RWPE2 (cell line): ENCODE measurements around the gene SLC17A2.

ENCODE experiments used
- ATAC-seq: fragments of 200-7000 bp; cut with Tn5 transposase; 3 replicates; pipeline ENCODE4 v1.9.1; 2021; ENCODE audit warnings: low read depth
- DNase-seq: peaks from one replicate; pipeline ENCODE4 v3.0.0-alpha.2; 2020; ENCODE audit warnings: low spot score
- H3K27ac ChIP-seq: fragments of 450-650 bp; 2 replicates; pipeline ENCODE4 v1.5.1; 2017; ENCODE audit warnings: mild to moderate bottlenecking; ENCODE audit not compliant: poor library complexity, severe bottlenecking
- H3K27me3 ChIP-seq: fragments of 250-450 bp; sonication (Bioruptor Pico); 2 replicates; pipeline ENCODE4 v1.5.1; 2021; ENCODE audit warnings: mild to moderate bottlenecking, moderate library complexity; ENCODE audit not compliant: insufficient read depth, poor library complexity, severe bottlenecking
- H3K36me3 ChIP-seq: fragments of 250-450 bp; sonication (Bioruptor Pico); 2 replicates; pipeline ENCODE4 v1.5.1; 2020; ENCODE audit warnings: low read depth, mild to moderate bottlenecking, moderate library complexity
- H3K4me1 ChIP-seq: fragments of 250-450 bp; sonication (Bioruptor Pico); 2 replicates; pipeline ENCODE4 v1.5.1; 2021; ENCODE audit warnings: mild to moderate bottlenecking, moderate library complexity; ENCODE audit not compliant: insufficient read depth, poor library complexity, severe bottlenecking
- H3K4me3 ChIP-seq: fragments of 250-450 bp; sonication (Bioruptor Pico); 2 replicates; pipeline ENCODE4 v1.5.1; 2021; ENCODE audit warnings: mild to moderate bottlenecking, moderate library complexity; ENCODE audit not compliant: severe bottlenecking
- H3K9me3 ChIP-seq: fragments of 250-450 bp; sonication (Bioruptor Pico); 2 replicates; pipeline ENCODE4 v1.5.1; 2021; ENCODE audit warnings: mild to moderate bottlenecking, moderate library complexity; ENCODE audit not compliant: severe bottlenecking
- TF ChIP-seq, protein P1 (sequence below): fragments of 450-650 bp; IDR thresholded peaks from one replicate; pipeline ENCODE4 v1.5.1; 2017; ENCODE audit warnings: mild to moderate bottlenecking, moderate library complexity; ENCODE audit not compliant: poor library complexity, severe bottlenecking

Gene SLC17A2

GRCh38 chr6:25886066-25886465 lies 44.4 kb downstream of the SLC17A2 start:
- Histone ChIP-seq H3K9me3 (no peaks in the 10 kb centered on the region), H3K27me3 (no peaks in the 10 kb centered on the region), H3K4me3 (no peak overlapping the region), H3K4me1 (peaks cover 4% of the 10 kb centered on the region), H3K36me3 (no peaks in the 10 kb centered on the region), H3K27ac (no peak overlapping the region)
- DNase-seq, result no peak
- TF ChIP-seq, protein P1, sequence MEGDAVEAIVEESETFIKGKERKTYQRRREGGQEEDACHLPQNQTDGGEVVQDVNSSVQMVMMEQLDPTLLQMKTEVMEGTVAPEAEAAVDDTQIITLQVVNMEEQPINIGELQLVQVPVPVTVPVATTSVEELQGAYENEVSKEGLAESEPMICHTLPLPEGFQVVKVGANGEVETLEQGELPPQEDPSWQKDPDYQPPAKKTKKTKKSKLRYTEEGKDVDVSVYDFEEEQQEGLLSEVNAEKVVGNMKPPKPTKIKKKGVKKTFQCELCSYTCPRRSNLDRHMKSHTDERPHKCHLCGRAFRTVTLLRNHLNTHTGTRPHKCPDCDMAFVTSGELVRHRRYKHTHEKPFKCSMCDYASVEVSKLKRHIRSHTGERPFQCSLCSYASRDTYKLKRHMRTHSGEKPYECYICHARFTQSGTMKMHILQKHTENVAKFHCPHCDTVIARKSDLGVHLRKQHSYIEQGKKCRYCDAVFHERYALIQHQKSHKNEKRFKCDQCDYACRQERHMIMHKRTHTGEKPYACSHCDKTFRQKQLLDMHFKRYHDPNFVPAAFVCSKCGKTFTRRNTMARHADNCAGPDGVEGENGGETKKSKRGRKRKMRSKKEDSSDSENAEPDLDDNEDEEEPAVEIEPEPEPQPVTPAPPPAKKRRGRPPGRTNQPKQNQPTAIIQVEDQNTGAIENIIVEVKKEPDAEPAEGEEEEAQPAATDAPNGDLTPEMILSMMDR, result no peak
- no peak for ATAC-seq

- TF ChIP-seq, protein P1, result no peak
- no peaks in the 10 kb centered on the region for H3K9me3 ChIP-seq
- H3K4me3 ChIP-seq, result no peak overlapping the region
- peak; percentile 96 for ATAC-seq
- H3K4me1 ChIP-seq, result peaks cover 4% of the 10 kb centered on the region
- peak; percentile 55 for DNase-seq
- peak overlapping the region; percentile 41 for H3K27ac ChIP-seq
- H3K36me3 ChIP-seq, result no peaks in the 10 kb centered on the region
- H3K27me3 ChIP-seq, result no peaks in the 10 kb centered on the region
Measured at GRCh38 chr6:25883991-25884390, 46.5 kb downstream of the SLC17A2 start.

DNA sequence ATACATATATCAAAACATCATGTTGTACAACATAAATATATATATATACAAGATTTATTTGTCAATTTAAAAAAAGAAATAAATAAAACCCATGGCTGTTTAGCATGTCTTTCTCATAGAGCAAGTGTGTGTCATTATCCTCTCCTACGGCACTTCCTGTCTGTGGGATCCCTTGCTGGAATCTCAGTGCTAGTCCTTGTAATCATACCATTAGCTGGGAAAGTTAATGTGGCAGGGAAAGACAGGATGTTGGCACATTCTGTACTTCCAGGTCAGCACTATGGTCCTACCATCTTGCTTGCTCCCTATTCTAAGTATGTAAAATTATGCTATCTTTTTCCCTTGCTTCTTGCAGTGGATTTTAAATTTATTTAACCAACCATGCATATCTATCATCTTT lies 47.0 kb downstream of the SLC17A2 start:
- Histone ChIP-seq H3K4me1 (peaks cover 4% of the 10 kb centered on the region), H3K36me3 (no peaks in the 10 kb centered on the region), H3K27ac (peak overlapping the region; percentile 41), H3K9me3 (no peaks in the 10 kb centered on the region), H3K4me3 (no peak overlapping the region), H3K27me3 (no peaks in the 10 kb centered on the region)
- peak; percentile 46 for ATAC-seq
- DNase-seq, result no peak
- TF ChIP-seq, protein P1, result no peak

DNA sequence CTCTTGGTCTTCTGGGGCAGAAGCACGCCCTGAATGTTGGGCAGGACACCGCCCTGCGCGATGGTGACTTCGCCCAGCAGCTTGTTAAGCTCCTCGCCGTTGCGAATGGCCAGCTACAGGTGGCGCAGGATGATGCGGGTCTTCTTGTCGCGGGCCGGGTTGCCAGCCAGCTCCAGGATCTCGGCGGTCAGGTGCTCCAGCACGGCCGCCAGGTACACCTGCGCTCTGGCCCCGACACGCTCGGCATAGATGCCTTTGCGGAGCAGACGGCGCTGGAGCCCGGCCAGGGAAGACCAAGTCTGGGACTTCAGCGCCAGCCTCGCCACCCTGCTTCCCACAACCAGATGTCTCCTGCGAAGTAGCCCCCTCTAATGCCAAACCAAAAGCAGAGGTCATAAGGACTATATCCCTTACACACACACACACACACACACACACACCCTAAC lies 48.4 kb downstream of the SLC17A2 start:
- DNase-seq (peak; percentile 58), ATAC-seq (no peak)

GRCh38 chr6:25880601-25881000 lies 49.9 kb downstream of the SLC17A2 start:
- TF ChIP-seq, protein P1, result no peak
- DNase-seq, result no peak
- Histone ChIP-seq H3K4me3 (no peak overlapping the region), H3K36me3 (no peaks in the 10 kb centered on the region), H3K9me3 (no peaks in the 10 kb centered on the region), H3K4me1 (peaks cover 4% of the 10 kb centered on the region), H3K27ac (no peak overlapping the region), H3K27me3 (no peaks in the 10 kb centered on the region)
- ATAC-seq, result no peak

More for the DNA sequence above, 48.4 kb downstream of the SLC17A2 start:
- Histone ChIP-seq H3K27me3 (no peaks in the 10 kb centered on the region), H3K36me3 (no peaks in the 10 kb centered on the region), H3K27ac (no peak overlapping the region), H3K4me3 (no peak overlapping the region), H3K9me3 (no peaks in the 10 kb centered on the region), H3K4me1 (peaks cover 4% of the 10 kb centered on the region)
- TF ChIP-seq, protein P1, result no peak
